NCI-H524 treated with DMSO at 0.1 percent for 48 hours (cell line): Measurements from ENCODE around the gene GDF7.

Experiments used
- DNase-seq: peaks from one replicate; lab custom pipeline; 2025; lab: John Stamatoyannopoulos, UW

The GDF7 gene

GRCh38 chr2:20629181-20629580, 37.8 kb upstream of the GDF7 start:
- no peak for DNase-seq

- no peak for DNase-seq
Measured at GRCh38 chr2:20629581-20630171, 37.3 kb upstream of the GDF7 start.

DNA sequence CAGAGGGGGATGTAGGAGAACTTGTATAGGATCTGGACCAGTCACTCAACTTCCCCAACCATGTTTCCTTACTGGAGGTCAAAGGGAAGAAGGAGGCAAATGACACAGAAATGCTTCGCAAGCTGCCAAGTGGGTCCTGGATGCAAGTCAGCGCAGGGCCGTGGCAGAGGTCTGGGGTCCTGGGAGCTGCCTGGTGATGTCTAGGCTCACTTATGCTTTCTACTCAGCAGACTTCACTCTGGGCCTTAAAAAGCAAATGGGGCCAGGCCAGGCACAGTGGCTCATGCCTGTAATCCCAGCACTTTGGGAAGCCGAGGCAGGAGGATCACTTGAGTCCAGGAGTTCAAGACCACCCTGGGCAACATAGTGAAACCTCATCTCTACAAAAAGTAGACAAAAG, 36.0 kb upstream of the GDF7 start:
- DNase-seq, result no peak

- DNase-seq, result no peak
Measured at GRCh38 chr2:20631617-20632307, 35.2 kb upstream of the GDF7 start.

DNA sequence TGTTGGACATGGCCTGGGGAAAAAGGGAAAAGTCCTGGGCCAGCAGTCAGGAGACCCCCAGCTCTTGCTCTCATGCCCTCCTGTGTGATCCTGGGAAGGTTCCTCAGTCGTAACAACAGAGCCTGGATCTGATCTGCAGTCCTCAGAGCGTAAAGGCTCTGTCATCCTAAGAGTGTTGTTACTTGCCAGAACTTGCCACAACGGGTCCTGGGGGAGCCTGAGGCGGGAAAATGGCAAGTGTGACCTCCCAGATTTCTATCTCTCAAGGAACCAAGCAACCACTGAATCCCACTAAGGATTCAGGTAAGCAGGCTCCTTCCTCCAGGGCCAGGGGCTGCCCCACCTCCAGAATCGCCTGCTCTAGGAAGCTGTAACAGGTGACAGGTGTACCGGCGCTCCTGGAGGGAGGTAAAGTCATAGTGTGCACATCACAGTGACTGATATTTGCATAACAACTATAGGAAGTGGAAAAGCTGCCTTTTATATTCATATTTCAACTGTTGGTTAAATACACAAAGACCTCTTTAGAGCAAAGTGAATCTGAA, 34.4 kb upstream of the GDF7 start:
- no peak for DNase-seq

- no peak for DNase-seq
Measured at GRCh38 chr2:20633001-20633400, 33.9 kb upstream of the GDF7 start.

DNA sequence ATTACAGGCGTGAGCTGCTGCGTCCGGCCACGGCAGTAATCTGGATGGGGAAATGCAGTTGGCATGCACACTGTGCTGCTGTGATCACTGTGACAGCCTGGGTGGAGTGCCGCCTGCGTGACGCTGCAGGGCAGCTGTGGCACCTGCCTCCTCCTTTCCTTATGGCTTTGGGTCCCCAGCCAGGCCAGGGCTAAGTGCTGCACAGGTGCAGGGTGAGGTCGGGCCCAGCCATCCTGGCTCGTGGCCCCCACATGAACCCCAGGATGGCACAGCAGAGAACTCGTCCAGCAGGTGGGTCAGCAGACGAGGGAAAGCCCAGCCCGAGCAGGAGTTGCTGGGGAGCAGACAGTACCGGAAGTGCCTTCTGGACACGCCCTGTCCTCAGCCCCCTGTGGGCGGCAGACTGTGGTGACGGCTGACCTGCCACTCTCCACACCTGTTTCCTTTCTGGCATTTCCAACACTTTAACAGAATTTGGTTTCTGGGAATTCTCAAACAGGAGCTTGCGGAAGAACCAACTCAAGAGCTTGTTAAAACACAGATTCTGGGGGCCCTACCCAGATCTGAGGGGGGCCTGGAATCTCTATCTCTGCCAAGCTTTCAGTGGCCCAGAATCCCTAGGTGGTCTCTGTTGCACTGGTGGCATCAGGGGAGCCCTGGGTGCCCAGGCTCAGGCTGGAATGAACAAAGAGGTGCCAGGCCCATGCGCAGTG, 33.0 kb upstream of the GDF7 start:
- DNase-seq, result no peak

DNA sequence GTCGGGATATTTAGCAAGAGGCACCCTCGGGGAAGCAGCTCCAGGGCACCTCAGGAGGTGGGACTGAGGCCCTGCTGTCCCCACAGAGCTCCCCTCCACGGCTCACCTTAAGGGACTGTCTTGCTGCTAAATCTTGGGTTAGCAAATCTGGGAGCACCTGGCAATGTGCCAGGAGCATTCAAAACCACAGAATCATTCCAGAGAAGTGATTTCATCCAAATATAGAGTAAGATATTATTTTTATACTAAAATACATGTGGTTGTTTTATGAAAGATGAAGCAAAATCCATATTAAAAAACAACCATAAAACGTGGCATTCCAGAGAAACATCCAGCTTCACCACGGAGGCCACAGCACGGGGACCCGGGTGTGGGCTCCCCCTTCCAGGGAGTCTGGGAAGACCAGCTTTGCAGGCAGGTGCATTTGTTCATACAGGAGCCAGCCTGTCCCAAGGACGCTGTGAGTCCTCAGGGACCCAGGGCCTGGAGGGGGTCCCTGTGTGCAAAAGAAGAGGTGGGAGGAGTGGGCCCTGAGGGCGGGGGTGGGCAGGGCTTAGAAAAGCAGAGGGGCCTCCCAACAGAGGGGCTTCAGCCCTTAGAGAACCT, 32.3 kb upstream of the GDF7 start:
- DNase-seq, result no peak

- no peak for DNase-seq
Measured at GRCh38 chr2:20635113-20635510, 31.8 kb upstream of the GDF7 start.

DNA sequence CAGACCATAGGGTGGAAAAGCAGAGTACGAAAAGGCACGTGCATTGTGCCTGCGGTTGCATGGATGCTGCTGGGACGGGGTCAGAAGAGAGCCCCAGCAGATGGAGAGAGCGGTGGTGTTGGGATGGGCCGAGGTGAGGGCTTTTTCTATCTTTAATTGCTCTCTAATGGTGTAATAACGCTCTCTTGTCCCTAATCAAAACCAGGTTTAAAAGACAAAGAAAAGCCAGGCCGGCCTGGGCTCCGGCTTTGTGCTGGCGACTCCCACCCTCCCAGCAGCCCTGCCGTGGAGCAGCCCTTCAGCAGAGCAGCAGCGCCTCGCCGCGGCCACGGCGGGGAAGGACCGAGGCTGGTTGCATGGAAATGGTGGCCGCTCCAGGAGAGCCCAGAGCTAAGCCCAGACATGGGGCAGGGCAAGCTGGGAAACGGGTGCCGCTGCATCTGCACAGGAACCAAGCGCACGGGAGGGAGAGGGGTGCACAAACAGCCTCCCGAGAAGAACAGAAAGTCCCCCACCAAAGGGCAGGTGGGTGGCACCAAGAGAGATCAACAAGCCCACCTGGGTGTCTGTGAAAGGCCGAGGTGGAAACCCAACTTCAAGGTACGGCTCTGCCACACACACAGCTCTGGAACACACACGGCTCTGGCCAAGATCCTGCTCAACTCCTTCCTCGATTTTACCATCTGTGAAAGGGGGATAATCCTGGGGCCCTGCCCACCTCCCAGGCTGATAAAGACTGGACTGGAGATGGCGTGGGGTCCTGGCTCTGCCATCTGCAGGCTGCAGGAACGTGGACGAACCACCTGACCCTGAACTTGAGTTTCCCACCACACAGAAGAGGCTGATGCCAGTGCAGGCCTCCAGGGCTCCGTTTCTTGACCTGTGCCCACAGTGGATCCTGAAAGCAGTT, 31.0 kb upstream of the GDF7 start:
- DNase-seq, result no peak

GRCh38 chr2:20637147-20637546, 29.8 kb upstream of the GDF7 start:
- no peak for DNase-seq

- no peak for DNase-seq
Measured at GRCh38 chr2:20638014-20638413, 28.9 kb upstream of the GDF7 start.

GRCh38 chr2:20638646-20639430, 28.1 kb upstream of the GDF7 start:
- no peak for DNase-seq

GRCh38 chr2:20640411-20641122, 26.4 kb upstream of the GDF7 start:
- DNase-seq, result no peak

GRCh38 chr2:20641123-20641985, 25.6 kb upstream of the GDF7 start:
- no peak for DNase-seq

DNA sequence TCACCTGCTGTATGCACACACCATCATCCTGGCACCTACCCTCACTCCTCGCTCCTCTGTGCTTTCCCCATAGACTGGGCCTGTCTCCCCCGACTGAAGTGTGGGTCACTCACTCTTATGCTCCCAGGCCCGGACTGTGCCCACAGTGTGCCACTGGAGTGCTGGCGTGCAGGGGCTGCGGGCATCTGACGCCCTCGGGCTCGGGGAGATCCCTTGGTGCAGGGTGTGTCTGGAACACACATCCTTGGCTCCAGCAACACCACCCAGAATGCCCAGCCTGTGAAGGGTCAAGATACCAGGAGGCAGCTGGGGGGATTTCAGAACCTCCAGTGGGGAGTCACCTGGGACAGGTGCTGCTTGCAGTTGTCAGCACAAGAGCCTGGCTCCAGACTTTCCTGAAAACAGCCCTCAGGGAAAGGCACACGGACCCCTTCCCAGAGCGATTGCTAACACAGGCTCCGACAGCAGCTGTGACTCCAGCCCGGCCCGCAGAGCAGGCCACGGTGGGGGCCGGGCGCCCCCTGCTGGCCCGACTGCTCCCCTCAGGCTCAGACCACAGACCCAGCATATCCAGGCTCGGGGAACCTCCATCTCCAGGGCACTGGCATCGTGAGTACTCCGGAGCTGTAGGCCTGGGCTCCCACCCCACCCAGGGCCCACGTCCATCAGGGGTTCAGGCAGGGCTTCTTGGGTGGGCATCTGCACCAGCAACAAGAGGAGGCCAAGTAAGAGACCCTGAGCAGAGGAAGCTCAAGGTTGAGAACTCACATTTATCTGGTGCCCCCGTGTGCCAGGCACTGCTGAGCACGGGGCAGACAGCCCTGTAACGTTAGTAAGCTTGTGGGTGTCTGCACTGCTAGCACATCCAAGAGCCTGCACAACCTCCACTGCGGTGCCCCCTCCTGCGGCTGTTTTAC, 24.6 kb upstream of the GDF7 start:
- DNase-seq, result peak; percentile 15

GRCh38 chr2:20643060-20643459, 23.9 kb upstream of the GDF7 start:
- no peak for DNase-seq

DNA sequence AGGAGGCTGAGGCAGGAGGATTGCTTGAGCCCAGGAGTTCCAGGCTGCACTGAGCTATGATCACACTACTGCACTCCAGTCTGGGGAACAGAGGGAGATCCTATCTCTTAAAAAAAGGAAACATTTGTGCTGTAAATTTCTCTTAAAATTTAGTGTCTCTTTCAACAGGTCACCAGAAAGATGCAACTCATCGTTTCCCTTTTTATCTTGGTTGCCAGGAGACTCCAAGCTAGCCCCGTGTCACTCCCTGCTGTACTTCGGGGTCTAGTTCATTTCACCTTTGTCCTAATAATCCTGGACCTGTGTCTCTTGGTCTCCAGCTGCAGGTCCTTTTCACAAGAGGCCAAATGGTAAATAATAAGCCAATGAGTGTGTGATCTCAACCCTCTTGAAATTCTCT, 23.1 kb upstream of the GDF7 start:
- DNase-seq, result no peak
